Fibroblast of skin of abdomen (primary cell): ENCODE results near the gene SUGCT.
"Not testable (repeated sequence)": the region's sequence is repeated elsewhere in the genome, so short reads cannot be mapped to it uniquely, and the experiment has no call there.

Experiments used
- DNase-seq: peaks from one replicate; pipeline ENCODE4 v3.0.0-alpha.2; 2013

SUGCT gene

GRCh38 chr7:40202851-40203250, 68.0 kb downstream of the SUGCT start:
- DNase-seq, result no peak

DNA sequence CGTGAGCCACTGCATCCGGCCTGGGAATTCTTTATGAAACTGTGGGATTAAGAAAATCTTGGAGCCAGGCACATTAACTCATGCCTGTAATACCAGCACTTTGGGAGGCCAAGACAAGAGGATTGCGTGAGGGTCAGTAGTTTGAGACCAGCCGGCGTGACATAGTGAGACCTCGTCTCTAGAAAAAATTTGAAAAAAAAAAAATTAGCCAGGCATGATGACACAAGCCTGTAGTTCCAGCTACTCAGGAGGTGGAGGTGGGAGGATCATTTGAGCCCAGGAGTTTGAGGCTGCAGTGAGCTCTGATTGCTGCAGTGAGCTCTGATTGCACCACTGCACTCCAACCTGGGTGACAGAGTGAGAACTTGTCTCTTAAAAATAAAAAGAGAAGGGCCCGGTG, 69.8 kb downstream of the SUGCT start:
- DNase-seq, result no peak

DNA sequence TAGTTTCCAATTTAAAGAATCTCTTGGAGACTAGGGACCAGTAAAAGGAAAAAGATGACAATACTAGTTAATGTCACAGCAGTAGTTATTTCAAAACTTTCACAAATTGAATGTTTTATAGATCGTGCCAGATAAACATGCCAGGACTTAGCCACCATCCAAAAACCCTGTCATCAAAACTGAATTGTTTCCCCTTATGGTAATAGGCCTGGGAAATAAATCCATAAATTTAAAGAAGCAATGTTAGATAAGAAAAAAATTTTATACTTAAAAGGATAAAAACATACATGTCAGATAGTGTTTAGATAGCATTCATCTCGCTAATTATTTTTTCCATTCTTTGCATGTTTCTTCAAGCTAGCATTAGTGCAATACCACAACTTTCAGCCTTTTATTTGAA, 71.2 kb downstream of the SUGCT start:
- DNase-seq, result no peak

DNA sequence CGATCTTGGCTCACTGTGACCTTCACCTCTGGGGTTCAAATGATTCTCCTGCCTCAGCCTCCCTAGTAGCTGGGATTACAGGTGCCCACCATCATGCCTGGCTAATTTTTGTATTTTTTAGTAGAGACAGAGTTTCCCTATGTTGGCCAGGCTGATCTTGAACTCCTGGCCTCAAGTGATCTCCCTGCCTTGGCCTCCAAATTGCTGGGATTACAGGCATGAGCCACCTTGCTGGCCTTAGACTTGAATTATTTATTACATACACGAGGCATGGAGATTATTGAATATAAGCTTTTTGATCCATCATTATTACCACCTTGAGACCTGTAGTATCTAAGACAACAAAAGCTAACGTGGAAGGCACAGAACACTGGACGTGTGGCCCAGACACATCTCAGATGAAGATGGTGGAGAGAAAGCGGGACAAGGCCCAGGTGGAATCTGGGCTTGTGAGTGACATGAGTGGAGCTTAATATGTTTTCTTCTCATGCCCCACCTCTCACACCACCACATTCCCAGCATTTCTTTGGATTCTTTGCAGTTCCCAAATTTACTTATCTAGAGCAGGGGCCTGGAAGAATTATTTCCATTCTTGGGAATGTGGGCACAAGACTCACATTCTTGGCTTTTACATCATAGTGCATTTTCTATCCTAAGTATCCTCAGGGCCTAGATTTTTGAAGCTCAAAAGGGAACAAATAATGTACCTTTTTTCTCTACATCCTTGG, 76.6 kb downstream of the SUGCT start:
- peak; percentile 83 for DNase-seq

DNA sequence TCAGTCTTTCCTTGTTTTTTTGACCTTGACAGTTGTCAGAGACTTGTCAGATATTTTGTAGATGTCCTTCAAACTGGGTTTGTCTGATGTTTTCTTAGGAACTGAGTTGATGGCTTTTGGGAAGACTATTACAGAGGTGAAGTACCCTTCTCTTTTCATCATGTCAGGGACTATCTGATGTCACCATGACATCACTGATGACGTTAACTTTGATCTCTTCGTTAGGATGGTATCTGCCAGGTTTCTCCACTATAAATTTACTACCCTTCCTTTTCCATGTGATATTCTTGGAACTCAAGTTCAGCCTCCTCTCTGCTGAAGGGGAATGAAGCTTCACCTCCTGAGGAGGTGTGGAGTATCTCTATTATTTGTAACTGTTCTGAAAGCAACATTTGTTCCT, 78.5 kb downstream of the SUGCT start:
- no peak for DNase-seq

GRCh38 chr7:40213856-40214255, 79.1 kb downstream of the SUGCT start:
- DNase-seq, result no peak

GRCh38 chr7:40218612-40219011, 83.8 kb downstream of the SUGCT start:
- not testable (repeated sequence) for DNase-seq

DNA sequence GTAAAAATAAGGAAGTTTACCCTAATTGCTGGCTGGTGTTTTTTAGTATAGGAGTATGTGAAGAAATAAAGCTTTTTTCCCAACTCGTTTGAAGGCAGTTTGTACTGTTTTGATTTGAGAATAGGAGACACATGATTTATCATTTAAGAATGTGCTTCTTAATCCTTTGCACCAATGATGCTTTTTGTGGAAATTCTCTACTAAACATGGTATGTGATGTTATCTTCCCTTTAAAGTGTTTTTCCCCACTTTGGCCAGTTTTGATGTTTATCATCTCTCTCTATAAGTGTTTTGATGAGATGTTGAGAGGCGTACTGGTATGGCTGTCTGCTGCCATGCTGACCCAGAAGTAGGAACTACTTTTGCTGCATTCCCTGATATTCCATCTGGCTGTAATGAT, 85.1 kb downstream of the SUGCT start:
- peak; percentile 87 for DNase-seq

- peak; percentile 71 for DNase-seq
Measured at GRCh38 chr7:40220421-40220911, 85.7 kb downstream of the SUGCT start.

DNA sequence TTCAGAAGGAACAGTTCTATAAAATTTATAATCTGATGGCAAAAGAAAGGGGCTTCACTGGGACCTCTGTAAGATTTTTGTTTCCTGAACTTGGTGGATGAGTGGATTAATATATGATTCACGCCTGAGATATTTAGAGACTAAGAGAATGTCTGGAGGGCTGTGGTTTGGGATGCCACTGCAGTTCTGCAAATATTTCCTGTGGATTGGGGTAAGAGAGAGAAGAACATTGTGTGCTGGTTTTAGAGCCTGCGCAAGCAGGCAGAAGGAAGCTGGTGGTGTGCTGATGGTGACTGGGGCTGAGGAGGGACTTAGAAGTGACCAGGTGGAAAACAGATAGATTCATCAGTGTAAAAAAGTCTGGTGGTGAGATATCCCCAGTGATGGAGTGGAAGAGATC, 87.0 kb downstream of the SUGCT start:
- peak; percentile 97 for DNase-seq

- DNase-seq, result peak; percentile 31
Measured at GRCh38 chr7:40223451-40224127, 88.8 kb downstream of the SUGCT start.

GRCh38 chr7:40230101-40230500, 95.3 kb downstream of the SUGCT start:
- DNase-seq, result peak; percentile 19

- DNase-seq, result no peak
Measured at GRCh38 chr7:40231796-40232195, 97.0 kb downstream of the SUGCT start.

- peak; percentile 75 for DNase-seq
Measured at GRCh38 chr7:40232242-40232893, 97.6 kb downstream of the SUGCT start.

- DNase-seq, result no peak
Measured at GRCh38 chr7:40234046-40234445, 99.2 kb downstream of the SUGCT start.

- DNase-seq, result no peak
Measured at GRCh38 chr7:40234666-40235065, 99.9 kb downstream of the SUGCT start.

DNA sequence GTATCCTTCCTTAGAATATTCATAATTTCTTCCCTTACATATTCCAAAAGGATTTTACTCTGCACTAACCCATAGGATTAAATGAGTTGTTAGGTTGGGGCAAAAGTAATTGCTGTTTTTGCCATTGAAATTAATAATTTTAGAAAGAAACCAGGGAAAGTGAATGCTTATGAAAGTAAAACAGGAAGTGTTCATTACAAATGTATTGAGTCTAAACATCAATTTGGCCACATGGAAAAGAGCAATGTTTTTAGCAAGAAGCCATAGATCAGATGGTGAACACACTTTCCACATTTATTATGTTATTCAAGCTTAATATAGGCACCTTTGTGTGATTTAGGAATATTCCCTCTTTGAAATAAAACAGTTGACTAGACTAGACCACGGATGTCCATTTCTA, 102.9 kb downstream of the SUGCT start:
- DNase-seq, result no peak

GRCh38 chr7:40239755-40240303, 105.0 kb downstream of the SUGCT start:
- no peak for DNase-seq

GRCh38 chr7:40243076-40243475, 108.3 kb downstream of the SUGCT start:
- DNase-seq, result no peak

DNA sequence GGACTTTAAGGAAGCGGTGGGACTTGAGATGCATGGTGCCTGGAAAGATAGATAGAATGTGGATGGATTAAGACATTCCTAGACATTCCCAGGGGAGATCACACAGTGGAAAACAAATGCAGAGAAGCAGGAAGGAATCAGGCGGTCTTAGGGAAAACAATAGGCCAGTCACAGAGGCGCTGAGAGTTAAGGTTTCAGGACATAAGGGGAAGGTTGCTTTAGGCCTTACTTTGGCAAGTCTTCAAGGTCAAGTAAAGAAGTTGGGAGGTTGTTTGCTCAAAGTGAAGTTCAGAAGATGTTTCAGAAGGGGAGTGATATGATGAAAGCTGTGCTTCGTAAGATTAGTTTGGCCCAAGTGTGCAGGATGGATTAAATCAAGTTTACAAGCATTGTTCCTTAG, 109.4 kb downstream of the SUGCT start:
- no peak for DNase-seq

DNA sequence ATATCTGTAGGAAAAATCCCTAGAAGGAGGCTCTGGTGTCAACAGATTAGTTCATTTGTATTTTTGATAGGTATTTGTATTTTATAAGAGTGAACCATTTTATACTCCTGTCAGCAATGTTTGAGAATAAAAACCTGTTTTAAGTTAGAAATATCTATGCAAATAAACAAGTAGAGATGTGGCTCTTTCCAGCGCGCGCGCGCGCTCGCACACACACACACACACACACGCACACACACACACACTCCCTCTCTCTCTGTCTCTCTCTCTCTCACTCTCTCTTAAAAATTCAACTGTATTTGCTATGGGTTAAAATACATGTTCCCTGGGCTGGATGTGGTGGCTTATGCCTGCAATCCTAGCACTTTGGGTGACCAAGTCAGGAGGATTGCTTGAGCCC, 113.9 kb downstream of the SUGCT start:
- no peak for DNase-seq

- DNase-seq, result not testable (repeated sequence)
Measured at GRCh38 chr7:40253444-40253843, 118.6 kb downstream of the SUGCT start.

DNA sequence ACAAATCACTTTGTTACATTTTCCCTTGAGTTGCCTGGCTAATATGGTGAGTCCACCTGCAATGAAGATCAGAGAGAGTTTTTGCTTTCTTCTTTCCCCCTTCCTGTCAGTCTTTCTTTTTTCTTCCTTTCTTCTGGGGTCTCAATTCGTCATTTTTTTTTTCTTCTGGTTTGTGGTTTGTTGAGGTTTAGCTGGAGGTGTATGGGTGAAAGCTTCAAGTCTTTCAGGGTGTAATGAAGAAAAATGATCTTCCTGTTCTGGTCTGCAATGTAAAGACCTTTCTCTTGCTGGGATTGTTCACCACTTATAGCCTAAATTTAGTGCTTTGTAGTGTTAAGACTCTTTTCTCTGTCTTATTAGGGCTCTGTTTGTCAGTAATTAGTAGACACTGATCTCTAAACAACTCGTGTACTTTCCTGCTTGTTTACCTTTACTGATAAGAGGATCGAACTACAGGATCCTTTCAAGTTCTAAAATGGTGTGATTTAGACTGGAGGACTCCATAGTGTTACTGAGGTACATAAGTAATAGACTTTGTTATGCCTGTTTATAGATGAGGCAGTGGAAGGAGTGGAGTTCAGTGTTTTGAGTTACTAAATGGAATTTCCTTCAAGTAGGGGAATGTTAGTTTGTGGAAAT, 129.1 kb downstream of the SUGCT start:
- no peak for DNase-seq
